OCI-M2 (cell line): ENCODE results near the gene FCAMR.

Experiments used
- DNase-seq: peaks from one replicate; lab custom pipeline; 2025; ENCODE audit not compliant: unreplicated experiment; lab: John Stamatoyannopoulos, UW

FCAMR gene

GRCh38 chr1:207000651-207001291, 30.5 kb upstream of the FCAMR start:
- DNase-seq, result no peak

GRCh38 chr1:206998816-206999215, 28.6 kb upstream of the FCAMR start:
- DNase-seq, result no peak

DNA sequence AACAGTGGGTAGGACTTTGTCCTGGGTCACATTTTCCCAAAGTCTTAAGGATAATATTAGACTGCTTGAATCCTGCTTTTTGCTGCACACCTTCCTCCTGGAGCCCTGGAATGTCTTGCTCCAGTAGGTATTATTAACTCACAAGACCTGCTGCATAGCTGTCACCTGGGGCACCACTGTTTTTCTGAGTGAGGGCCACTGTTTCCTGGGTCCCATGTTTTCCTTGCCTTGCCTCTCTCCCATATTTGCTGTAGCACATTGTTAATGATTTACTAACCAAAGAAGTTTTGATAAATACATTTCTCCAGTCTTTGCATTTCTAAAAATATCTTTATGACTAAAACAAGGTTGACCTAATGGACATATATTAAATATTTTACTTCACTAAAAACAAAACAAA, 22.5 kb upstream of the FCAMR start:
- no peak for DNase-seq

DNA sequence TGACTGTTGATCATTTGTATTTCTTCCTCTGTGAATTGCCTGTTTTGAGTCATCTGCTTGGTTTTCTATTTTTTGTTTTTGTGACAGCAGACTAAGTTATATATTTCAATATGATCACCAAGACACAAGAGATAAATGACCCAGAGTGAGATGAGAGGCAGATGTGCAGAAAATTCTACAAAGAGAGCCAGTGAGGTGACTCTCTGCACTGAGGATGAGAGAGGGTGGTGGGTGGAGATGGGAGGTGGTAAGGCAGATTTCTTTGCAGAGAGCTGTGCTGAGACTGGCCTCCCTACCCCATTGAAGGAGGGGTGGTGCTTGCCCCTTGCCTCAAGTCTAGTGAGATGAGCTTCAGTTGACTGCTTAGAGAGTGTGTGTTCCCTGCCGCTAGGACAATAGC, 17.6 kb upstream of the FCAMR start:
- no peak for DNase-seq

GRCh38 chr1:206986885-206987284, 16.6 kb upstream of the FCAMR start:
- no peak for DNase-seq

- no peak for DNase-seq
Measured at GRCh38 chr1:206986402-206986801, 16.1 kb upstream of the FCAMR start.

DNA sequence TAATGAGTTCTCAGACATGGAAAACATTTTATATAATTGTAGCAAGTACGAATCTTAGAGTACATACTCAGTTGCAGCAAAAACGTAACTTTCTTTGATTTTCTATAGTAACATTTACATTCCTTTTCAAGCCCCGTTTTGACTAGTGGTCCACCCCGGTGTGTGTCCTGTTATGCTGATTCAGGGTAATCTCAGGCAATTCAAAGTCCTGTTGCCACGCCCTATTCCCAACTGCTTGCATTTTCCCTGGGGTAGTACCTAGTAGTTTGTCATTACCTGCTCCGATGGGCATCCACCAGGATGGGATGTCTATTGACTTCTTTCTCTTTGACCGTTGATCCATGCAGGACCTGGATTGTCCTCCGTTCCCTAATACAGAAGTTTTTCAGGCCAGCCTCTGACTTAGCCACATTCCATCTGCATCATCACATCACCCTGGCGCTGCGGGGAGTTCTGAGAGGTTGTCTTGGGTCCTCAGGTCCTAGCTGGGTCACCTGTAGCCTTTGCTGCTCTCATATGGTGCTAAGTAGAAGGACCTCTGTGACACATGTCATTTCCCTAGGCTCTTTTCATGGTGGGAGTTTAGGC, 15.0 kb upstream of the FCAMR start:
- DNase-seq, result no peak

DNA sequence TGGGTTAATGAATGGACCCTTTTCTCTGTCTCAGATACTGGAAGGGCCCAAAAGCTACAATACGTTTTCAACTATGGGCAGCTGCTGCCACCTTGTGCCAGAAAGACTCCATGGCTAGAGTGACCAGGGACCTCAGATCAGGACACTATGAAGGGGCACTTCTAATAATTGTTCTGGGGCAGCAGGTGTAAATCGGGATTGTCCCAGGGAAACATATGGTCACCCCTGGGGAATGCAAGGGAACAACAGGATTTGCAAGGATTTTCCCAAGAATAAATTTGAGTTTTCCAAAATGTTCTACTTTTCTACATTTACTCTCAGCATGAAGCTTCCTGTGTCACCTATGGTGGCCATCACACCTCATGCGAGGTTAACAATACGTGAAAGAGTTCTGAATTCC, 12.0 kb upstream of the FCAMR start:
- no peak for DNase-seq

DNA sequence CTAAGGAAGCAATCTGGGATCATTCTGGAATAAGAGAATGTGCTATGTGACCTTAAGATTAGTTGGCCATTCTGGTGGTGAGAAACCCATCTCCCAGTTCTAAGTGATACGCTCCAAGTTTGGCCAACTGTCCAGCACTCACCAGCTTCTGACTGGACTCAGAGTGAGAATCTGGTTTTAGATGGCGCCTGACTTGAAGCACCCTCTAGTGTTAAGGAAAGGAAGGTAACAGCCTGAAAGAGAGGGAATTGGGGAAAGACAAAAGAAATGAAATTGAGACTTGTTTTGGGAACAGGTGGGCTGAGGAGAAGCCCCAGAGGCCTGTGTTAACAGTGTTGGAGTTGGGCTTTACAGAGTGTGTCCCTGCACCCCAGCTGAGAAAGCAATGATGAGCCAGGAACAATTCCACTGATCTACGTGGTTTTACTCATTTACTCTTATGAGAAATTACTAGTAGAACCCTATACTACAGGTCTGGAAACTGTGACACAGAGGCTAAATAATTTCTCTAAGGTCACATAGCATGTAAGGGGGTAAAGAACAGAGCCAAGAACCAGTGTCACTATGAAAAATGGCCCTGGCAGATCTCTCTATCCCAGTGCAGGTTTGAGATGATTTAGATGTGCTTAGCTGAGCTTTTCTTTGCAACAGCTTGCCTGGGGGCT, 9.3 kb upstream of the FCAMR start:
- no peak for DNase-seq

GRCh38 chr1:206978259-206978658, 8.0 kb upstream of the FCAMR start:
- DNase-seq, result no peak

DNA sequence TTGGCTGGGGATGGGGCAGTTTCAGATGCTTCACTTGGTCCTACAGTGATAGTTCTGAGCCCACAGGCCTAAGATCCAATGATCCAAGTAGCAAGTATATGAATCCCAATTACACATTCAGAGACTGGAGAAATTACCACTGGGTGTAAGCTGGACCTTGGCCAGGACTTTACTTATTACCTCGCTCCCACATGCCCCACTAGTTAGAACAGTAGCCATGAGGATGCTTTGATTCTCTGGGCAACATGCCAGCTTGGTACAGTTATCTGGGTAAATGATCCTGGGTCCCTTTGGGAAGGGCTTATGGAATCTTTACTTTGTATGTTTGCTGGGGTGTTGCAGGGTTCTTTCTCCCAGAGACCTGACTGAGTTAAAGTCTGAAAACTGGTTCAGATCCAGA, 5.0 kb upstream of the FCAMR start:
- DNase-seq, result no peak

DNA sequence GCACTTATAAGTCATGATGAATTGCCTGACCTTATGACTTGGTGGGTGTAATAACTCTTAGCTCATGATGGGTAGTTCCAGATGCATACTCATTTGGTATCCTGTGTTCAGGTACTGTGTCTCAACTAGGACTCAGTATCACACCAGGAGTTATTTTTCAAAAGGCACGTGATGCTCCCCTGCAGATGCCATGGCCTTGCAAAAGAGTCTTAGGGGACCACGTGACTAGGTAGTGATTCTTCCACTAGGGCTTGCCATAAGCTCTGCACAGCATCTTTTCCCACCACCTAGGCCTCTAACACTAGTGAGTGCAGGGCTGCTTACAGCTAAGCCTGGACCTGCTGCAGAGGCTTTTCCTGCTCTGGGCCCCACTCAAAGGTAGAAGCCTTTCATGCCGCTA, 3.9 kb upstream of the FCAMR start:
- no peak for DNase-seq

- DNase-seq, result no peak
Measured at GRCh38 chr1:206972728-206973127, 2.5 kb upstream of the FCAMR start.

- DNase-seq, result no peak
Measured at GRCh38 chr1:206971029-206971655, 882 bp upstream of the FCAMR start.

DNA sequence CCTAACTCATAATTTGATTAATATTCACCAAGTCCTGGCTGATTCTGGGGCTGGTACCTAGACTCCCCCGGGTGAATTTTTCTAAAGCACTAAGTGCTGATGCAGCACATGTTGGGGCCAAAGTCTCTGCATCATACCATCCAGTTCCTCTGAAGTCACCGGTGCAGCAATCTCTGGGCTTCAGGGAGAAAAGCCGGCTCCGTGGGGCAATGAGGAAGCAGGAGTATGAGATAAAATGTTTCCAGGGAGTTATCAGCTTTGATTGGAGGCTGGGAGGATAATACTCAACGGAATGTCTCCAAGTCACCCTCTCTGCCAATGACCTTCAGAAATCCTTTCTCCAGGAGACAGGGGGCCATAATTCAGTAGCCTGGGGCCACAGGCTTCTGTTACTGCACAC, 1.2 kb downstream of the FCAMR start:
- DNase-seq, result no peak

DNA sequence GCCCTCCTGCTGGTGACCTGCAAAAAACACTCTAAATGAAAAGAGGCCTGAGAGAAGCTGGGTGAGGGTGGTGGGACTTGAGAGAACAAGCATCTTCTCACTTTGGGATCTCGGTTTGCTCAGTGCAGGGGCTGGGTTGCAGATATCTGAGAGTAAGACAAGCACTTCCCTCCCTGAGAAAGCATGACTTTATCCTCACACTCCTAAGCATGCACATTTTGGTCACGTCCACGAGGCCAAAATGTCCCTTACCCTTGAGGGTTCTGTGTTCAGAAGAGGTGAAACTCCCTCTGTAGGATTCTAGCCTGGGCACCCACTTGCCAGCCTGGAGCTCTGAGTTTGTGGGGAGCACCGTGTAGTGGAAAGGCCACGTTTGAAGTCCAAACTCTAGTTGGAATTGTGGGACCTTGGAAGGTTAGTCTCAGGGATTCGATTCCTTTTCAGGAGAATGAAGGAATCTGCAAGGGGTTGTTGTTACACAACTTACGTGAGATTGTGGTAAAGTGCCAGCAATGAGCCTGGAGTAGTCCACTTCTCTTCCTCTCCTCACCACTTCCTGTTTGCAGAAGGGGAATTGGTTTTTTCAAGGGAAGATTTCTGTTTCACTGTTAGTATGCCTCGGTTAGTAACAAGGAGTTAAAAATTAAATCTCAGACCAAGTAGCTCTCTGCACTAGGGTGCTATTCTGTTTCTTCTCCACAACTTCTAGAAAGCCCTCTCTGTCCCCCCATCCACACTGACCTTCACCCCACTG, 3.0 kb downstream of the FCAMR start:
- no peak for DNase-seq

DNA sequence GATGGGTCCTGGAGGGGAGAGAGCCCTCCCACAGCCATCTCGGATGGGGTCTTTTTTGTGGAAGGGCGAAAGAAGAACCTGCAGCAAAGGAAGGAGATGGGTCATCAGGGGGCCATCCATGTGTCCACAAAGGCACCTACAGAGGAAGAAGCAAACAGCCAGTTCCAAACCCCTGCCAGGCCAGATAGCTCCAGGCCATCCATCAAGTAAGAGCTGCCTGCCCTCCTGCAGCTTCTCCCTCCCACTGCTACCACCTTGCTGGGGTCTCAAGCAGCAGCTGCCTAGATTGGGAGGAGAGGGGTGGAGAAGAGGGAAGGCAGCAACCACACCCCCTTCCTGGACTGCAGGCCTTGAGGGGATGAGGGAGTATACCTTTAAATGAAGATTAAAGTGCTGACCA, 4.5 kb downstream of the FCAMR start:
- DNase-seq, result no peak

GRCh38 chr1:206963740-206964139, 6.5 kb downstream of the FCAMR start:
- DNase-seq, result no peak

DNA sequence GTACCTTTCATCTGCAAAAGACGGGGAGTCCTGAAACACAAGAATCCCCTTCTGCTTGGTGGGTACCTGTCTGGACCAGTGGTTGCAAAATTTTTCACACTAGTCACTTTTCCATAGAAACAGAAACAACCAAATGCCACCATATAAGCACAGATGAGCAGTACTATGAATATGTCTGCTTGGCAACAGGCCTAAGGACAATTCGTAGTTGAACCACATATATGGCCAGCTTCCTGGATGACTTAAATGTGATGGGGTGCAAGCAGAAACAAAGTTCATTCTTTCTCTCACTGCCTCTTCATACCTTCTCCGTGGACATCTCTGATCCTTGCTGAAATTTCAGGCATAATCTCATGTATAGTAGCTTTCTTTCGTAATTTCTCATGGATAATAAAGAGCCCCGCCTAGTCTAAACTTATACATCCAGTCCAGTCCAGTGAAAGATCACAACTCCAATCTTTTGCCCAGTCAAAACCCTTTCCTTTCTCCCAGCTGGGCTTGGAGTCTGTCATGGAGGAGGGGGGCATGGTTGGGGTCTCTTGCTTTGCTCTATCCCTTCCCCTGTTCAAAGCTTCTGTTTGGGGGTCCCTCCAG, 7.0 kb downstream of the FCAMR start:
- DNase-seq, result no peak

GRCh38 chr1:206962272-206962671, 8.0 kb downstream of the FCAMR start:
- no peak for DNase-seq

DNA sequence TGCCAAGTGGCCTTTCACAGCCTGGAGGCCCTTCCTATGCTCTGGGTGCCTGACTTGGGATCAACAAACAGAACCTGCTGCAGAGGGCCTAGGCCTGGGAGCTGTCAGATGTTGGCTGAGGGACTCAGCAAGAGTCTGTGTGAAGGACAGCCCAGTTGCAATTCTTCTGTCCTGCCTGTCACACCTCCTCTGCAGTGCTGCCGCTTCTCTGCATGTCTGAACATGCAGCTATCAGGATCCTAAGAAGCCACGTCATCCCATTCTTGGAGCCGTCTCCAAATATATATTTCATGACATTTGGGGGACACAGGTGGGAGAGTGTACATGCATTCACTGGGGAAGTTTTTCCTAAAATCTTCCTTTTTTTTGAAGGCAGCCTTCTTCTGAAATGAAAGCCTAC, 8.6 kb downstream of the FCAMR start:
- no peak for DNase-seq
